Measurements from ENCODE around the gene EML5.

EML5 gene

DNA sequence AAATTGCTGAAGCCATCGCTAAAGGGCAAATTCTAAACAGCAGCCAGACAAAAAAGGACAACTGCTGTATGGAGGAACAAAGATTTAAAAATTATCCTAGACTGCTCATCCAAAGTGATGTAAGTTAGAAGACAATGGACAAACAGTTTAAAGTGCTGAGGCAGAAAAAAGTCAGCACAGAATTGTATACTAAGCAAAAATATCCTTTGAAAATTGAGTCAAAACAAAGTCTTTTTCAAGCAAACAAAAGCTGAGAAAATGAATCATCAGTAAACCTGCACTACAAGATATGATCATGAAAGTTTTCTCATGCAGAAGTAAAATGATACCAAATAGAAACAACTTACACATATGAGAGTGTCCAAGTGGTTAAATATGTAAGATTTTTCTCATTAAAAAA lies 43.6 kb downstream of the EML5 start:
- Histone ChIP-seq H3K9ac (ENCODE audit: low read length) (no peak overlapping the region), H3K9me2 (replicated peaks; ENCODE audit: insufficient read depth, low read length) (no peaks in the 10 kb centered on the region), H3K79me2 (ENCODE audit: insufficient read depth, low read length) (no peaks in the 10 kb centered on the region), H3K27me3 (ENCODE audit: low read length) (no peaks in the 10 kb centered on the region), H3K4me3 (ENCODE audit: insufficient read depth, low read length, poor library complexity, severe bottlenecking) (no peak overlapping the region), H2AFZ (ENCODE audit: low read depth, low read length, severe bottlenecking) (no peak overlapping the region), H3K36me3 (ENCODE audit: low read length) (no peaks in the 10 kb centered on the region), H3K9me3 (ENCODE audit: insufficient read depth, low read length) (no peaks in the 10 kb centered on the region), H4K20me1 (ENCODE audit: low read depth, low read length) (no peaks in the 10 kb centered on the region), H3K27ac (ENCODE audit: low read depth, low read length) (no peak overlapping the region), H3K4me2 (ENCODE audit: low read depth, low read length, poor library complexity, severe bottlenecking) (no peak overlapping the region), H3F3A (ENCODE audit: insufficient read depth) (no peaks in the 10 kb centered on the region)
- TF ChIP-seq, protein P1, sequence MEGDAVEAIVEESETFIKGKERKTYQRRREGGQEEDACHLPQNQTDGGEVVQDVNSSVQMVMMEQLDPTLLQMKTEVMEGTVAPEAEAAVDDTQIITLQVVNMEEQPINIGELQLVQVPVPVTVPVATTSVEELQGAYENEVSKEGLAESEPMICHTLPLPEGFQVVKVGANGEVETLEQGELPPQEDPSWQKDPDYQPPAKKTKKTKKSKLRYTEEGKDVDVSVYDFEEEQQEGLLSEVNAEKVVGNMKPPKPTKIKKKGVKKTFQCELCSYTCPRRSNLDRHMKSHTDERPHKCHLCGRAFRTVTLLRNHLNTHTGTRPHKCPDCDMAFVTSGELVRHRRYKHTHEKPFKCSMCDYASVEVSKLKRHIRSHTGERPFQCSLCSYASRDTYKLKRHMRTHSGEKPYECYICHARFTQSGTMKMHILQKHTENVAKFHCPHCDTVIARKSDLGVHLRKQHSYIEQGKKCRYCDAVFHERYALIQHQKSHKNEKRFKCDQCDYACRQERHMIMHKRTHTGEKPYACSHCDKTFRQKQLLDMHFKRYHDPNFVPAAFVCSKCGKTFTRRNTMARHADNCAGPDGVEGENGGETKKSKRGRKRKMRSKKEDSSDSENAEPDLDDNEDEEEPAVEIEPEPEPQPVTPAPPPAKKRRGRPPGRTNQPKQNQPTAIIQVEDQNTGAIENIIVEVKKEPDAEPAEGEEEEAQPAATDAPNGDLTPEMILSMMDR (IDR thresholded peaks at IDR 0.05; ENCODE audit: insufficient read depth, low read length, poor library complexity, severe bottlenecking), result no peak
- TF ChIP-seq EZH2phosphoT487 (conservative IDR thresholded peaks at IDR 0.05; ENCODE audit: low read length), result no peak

DNA sequence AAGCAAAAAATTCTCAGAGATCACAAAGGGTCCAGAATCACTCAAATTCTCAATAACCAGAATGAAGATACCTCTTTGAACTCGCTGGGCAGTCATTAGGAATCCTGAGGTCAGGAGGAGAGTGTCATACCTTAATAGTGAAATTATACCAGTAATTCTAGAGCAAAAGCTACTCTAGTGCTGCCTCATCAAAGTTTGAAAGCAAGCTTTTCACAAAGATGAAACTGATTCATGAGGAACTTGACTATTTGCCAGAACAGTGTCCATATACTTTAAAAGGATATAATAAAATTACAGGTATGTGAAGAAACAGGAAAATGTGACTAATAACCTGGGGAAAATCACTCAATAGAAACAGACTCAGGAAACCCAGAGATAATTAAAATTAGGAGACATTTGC lies 44.5 kb downstream of the EML5 start:
- Histone ChIP-seq H3K4me3 (ENCODE audit: insufficient read depth, low read length, poor library complexity, severe bottlenecking) (no peak overlapping the region), H3K27me3 (ENCODE audit: low read length) (no peaks in the 10 kb centered on the region), H3K36me3 (ENCODE audit: low read length) (no peaks in the 10 kb centered on the region), H3K4me2 (ENCODE audit: low read depth, low read length, poor library complexity, severe bottlenecking) (no peak overlapping the region), H3K9ac (ENCODE audit: low read length) (no peak overlapping the region), H3K9me3 (ENCODE audit: insufficient read depth, low read length) (no peaks in the 10 kb centered on the region), H4K20me1 (ENCODE audit: low read depth, low read length) (no peaks in the 10 kb centered on the region), H3K79me2 (ENCODE audit: insufficient read depth, low read length) (no peaks in the 10 kb centered on the region), H2AFZ (ENCODE audit: low read depth, low read length, severe bottlenecking) (no peak overlapping the region), H3K27ac (ENCODE audit: low read depth, low read length) (no peak overlapping the region), H3F3A (ENCODE audit: insufficient read depth) (no peaks in the 10 kb centered on the region), H3K9me2 (replicated peaks; ENCODE audit: insufficient read depth, low read length) (no peaks in the 10 kb centered on the region)
- no peak for TF ChIP-seq EZH2phosphoT487 (conservative IDR thresholded peaks at IDR 0.05; ENCODE audit: low read length)
- TF ChIP-seq, protein P1 (IDR thresholded peaks at IDR 0.05; ENCODE audit: insufficient read depth, low read length, poor library complexity, severe bottlenecking), result no peak

- no peaks in the 10 kb centered on the region for H3K36me3 ChIP-seq (ENCODE audit: low read length)
- H3K9me3 ChIP-seq (ENCODE audit: insufficient read depth, low read length), result no peaks in the 10 kb centered on the region
- H3K27ac ChIP-seq (ENCODE audit: low read depth, low read length), result no peak overlapping the region
Measured at GRCh38 chr14:88746052-88746451, 46.7 kb downstream of the EML5 start.

More at GRCh38 chr14:88746052-88746451, 46.7 kb downstream of the EML5 start:
- Histone ChIP-seq H3K4me2 (ENCODE audit: low read depth, low read length, poor library complexity, severe bottlenecking) (no peak overlapping the region), H2AFZ (ENCODE audit: low read depth, low read length, severe bottlenecking) (no peak overlapping the region), H3K79me2 (ENCODE audit: insufficient read depth, low read length) (no peaks in the 10 kb centered on the region), H3K4me3 (ENCODE audit: insufficient read depth, low read length, poor library complexity, severe bottlenecking) (no peak overlapping the region), H3K9me2 (replicated peaks; ENCODE audit: insufficient read depth, low read length) (no peaks in the 10 kb centered on the region), H3F3A (ENCODE audit: insufficient read depth) (no peaks in the 10 kb centered on the region), H3K9ac (ENCODE audit: low read length) (no peak overlapping the region), H4K20me1 (ENCODE audit: low read depth, low read length) (no peaks in the 10 kb centered on the region), H3K27me3 (ENCODE audit: low read length) (no peaks in the 10 kb centered on the region)
- TF ChIP-seq, protein P1 (IDR thresholded peaks at IDR 0.05; ENCODE audit: insufficient read depth, low read length, poor library complexity, severe bottlenecking), result no peak
- no peak for TF ChIP-seq EZH2phosphoT487 (conservative IDR thresholded peaks at IDR 0.05; ENCODE audit: low read length)

Measured in SU-DHL-6 (cell line).